ENCODE results near the gene PHTF1. TPM values are rescaled to one million over a fixed set of nuclear protein-coding genes. Genes with fewer than 3 reads are reported as not detected.

Gene PHTF1
- polyA plus RNA-seq, 1 donor (not counting 4 experiments of a cell fraction or from before 2014, with no cell fraction given), result 6.8 TPM

DNA sequence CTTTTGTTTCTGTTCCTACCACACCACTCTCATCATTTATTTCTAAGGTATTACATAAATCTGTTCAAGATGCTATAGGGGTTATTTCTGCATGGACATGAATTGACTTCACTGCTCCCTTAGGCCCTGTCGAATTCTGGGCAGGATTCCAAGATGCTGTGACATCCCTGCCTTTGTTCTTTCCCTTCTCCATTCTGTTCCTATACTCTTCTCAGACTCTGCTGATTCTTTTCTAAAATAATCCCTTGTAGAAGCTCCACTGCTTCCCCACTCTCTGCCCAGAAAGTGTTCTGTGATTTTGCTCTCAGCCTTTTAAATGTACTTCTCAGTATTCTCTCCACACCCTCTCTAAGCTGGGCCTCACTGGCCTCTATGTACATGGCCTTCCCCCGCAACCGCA is 99.2 kb downstream of the PHTF1 start:
- Histone ChIP-seq H3K4me2 (ENCODE audit: control insufficient read depth, extremely low read depth, insufficient read depth, low read depth, low read length) (no peak overlapping the region), H3K79me2 (ENCODE audit: control insufficient read depth, insufficient read depth, low read length) (no peaks in the 10 kb centered on the region), H3K4me1 (ENCODE audit: control insufficient read depth, extremely low read depth, insufficient read depth, low read length) (peaks cover 20% of the 10 kb centered on the region), H2AFZ (ENCODE audit: control insufficient read depth, low read length) (no peak overlapping the region), H3K4me3 (ENCODE audit: control insufficient read depth in 2 of 3, extremely low read depth in 1 of 3, insufficient read depth in 2 of 3, low read depth in 1 of 3, low read length in 3 of 3) (no peak overlapping the region), H3K9me1 (ENCODE audit: control insufficient read depth, extremely low read depth, insufficient read depth, low read length) (no peaks in the 10 kb centered on the region), H4K20me1 (ENCODE audit: control insufficient read depth, extremely low read depth, insufficient read depth, low read length) (no peaks in the 10 kb centered on the region), H3K9me3 (ENCODE audit: control insufficient read depth, low read depth, low read length) (no peaks in the 10 kb centered on the region), H3K9ac (ENCODE audit: control insufficient read depth, extremely low read depth, insufficient read depth, low read length) (no peak overlapping the region), H3K36me3 (ENCODE audit: control insufficient read depth in 2 of 2, extremely low read depth in 1 of 2, insufficient read depth in 2 of 2, low read length in 2 of 2) (no peaks in the 10 kb centered on the region), H3K27ac (ENCODE audit: control insufficient read depth, insufficient read depth, low read length) (no peak overlapping the region), H3K27me3 (ENCODE audit: control insufficient read depth, extremely low read depth, insufficient read depth, low read length) (no peaks in the 10 kb centered on the region)
- DNase-seq (ENCODE audit: low read depth, low spot score) (no peak), FAIRE-seq (no peak)
- TF ChIP-seq, protein P1, sequence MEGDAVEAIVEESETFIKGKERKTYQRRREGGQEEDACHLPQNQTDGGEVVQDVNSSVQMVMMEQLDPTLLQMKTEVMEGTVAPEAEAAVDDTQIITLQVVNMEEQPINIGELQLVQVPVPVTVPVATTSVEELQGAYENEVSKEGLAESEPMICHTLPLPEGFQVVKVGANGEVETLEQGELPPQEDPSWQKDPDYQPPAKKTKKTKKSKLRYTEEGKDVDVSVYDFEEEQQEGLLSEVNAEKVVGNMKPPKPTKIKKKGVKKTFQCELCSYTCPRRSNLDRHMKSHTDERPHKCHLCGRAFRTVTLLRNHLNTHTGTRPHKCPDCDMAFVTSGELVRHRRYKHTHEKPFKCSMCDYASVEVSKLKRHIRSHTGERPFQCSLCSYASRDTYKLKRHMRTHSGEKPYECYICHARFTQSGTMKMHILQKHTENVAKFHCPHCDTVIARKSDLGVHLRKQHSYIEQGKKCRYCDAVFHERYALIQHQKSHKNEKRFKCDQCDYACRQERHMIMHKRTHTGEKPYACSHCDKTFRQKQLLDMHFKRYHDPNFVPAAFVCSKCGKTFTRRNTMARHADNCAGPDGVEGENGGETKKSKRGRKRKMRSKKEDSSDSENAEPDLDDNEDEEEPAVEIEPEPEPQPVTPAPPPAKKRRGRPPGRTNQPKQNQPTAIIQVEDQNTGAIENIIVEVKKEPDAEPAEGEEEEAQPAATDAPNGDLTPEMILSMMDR (optimal IDR thresholded peaks at IDR 0.05 in 1 of 3, IDR thresholded peaks at IDR 0.05 in 1 of 3, conservative IDR thresholded peaks at IDR 0.05 in 1 of 3; ENCODE audit: extremely low read depth in 1 of 3, insufficient read depth in 2 of 3, low read length in 3 of 3), result no peak
- no peak for TF ChIP-seq EZH2 (IDR thresholded peaks at IDR 0.05; ENCODE audit: low read length)
- dilution Hi-C loops (cut with MboI; ENCODE audit: extremely low pct_ligation_motif_present, low sequenced_read_pairs), result no loop called here

- no peak overlapping the region for H3K4me2 ChIP-seq (ENCODE audit: control insufficient read depth, extremely low read depth, insufficient read depth, low read depth, low read length)
- H3K4me3 ChIP-seq (ENCODE audit: control insufficient read depth in 2 of 3, extremely low read depth in 1 of 3, insufficient read depth in 2 of 3, low read depth in 1 of 3, low read length in 3 of 3), result no peak overlapping the region
- no peaks in the 10 kb centered on the region for H4K20me1 ChIP-seq (ENCODE audit: control insufficient read depth, extremely low read depth, insufficient read depth, low read length)
- no peaks in the 10 kb centered on the region for H3K36me3 ChIP-seq (ENCODE audit: control insufficient read depth in 2 of 2, extremely low read depth in 1 of 2, insufficient read depth in 2 of 2, low read length in 2 of 2)
- H3K9ac ChIP-seq (ENCODE audit: control insufficient read depth, extremely low read depth, insufficient read depth, low read length), result no peak overlapping the region
- no peaks in the 10 kb centered on the region for H3K27me3 ChIP-seq (ENCODE audit: control insufficient read depth, extremely low read depth, insufficient read depth, low read length)
- no peak overlapping the region for H2AFZ ChIP-seq (ENCODE audit: control insufficient read depth, low read length)
- peaks cover 20% of the 10 kb centered on the region for H3K4me1 ChIP-seq (ENCODE audit: control insufficient read depth, extremely low read depth, insufficient read depth, low read length)
- no peaks in the 10 kb centered on the region for H3K79me2 ChIP-seq (ENCODE audit: control insufficient read depth, insufficient read depth, low read length)
- no peak for FAIRE-seq
- no peaks in the 10 kb centered on the region for H3K9me1 ChIP-seq (ENCODE audit: control insufficient read depth, extremely low read depth, insufficient read depth, low read length)
- TF ChIP-seq EZH2 (IDR thresholded peaks at IDR 0.05; ENCODE audit: low read length), result no peak
- DNase-seq (ENCODE audit: low read depth, low spot score), result no peak
- H3K9me3 ChIP-seq (ENCODE audit: control insufficient read depth, low read depth, low read length), result no peaks in the 10 kb centered on the region
- H3K27ac ChIP-seq (ENCODE audit: control insufficient read depth, insufficient read depth, low read length), result no peak overlapping the region
- dilution Hi-C loops (cut with MboI; ENCODE audit: extremely low pct_ligation_motif_present, low sequenced_read_pairs), result no loop called here
Measured at GRCh38 chr1:113659556-113659955, 99.7 kb downstream of the PHTF1 start.

DNA sequence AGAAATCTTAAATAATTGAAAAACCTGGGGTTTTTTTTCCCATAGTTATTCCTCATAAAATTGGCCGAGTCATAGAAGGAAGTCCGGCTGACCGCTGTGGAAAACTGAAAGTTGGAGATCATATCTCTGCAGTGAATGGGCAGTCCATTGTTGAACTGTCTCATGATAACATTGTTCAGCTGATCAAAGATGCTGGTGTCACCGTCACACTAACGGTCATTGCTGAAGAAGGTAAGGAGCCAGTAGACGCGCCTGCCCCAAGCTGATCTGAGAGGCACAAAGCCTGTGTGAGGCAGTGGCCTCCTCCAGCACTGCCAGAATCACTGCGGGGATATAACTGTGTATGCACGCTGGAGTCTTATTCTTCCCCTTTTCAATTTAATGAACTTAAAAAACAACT is 100.3 kb downstream of the PHTF1 start:
- H3K27ac ChIP-seq (ENCODE audit: control insufficient read depth, insufficient read depth, low read length), result no peak overlapping the region
- DNase-seq (ENCODE audit: low read depth, low spot score), result no peak
- H3K9ac ChIP-seq (ENCODE audit: control insufficient read depth, extremely low read depth, insufficient read depth, low read length), result no peak overlapping the region
- no peak overlapping the region for H3K4me3 ChIP-seq (ENCODE audit: control insufficient read depth in 2 of 3, extremely low read depth in 1 of 3, insufficient read depth in 2 of 3, low read depth in 1 of 3, low read length in 3 of 3)
- H3K4me2 ChIP-seq (ENCODE audit: control insufficient read depth, extremely low read depth, insufficient read depth, low read depth, low read length), result no peak overlapping the region
- H2AFZ ChIP-seq (ENCODE audit: control insufficient read depth, low read length), result no peak overlapping the region
- no peak for TF ChIP-seq EZH2 (IDR thresholded peaks at IDR 0.05; ENCODE audit: low read length)
- TF ChIP-seq, protein P1 (optimal IDR thresholded peaks at IDR 0.05 in 1 of 3, IDR thresholded peaks at IDR 0.05 in 1 of 3, conservative IDR thresholded peaks at IDR 0.05 in 1 of 3; ENCODE audit: extremely low read depth in 1 of 3, insufficient read depth in 2 of 3, low read length in 3 of 3), result no peak
- no peaks in the 10 kb centered on the region for H3K9me3 ChIP-seq (ENCODE audit: control insufficient read depth, low read depth, low read length)
- no peaks in the 10 kb centered on the region for H3K36me3 ChIP-seq (ENCODE audit: control insufficient read depth in 2 of 2, extremely low read depth in 1 of 2, insufficient read depth in 2 of 2, low read length in 2 of 2)
- H3K27me3 ChIP-seq (ENCODE audit: control insufficient read depth, extremely low read depth, insufficient read depth, low read length), result no peaks in the 10 kb centered on the region
- peaks cover 14% of the 10 kb centered on the region for H3K4me1 ChIP-seq (ENCODE audit: control insufficient read depth, extremely low read depth, insufficient read depth, low read length)
- dilution Hi-C loops (cut with MboI; ENCODE audit: extremely low pct_ligation_motif_present, low sequenced_read_pairs), result no loop called here
- H4K20me1 ChIP-seq (ENCODE audit: control insufficient read depth, extremely low read depth, insufficient read depth, low read length), result no peaks in the 10 kb centered on the region
- H3K9me1 ChIP-seq (ENCODE audit: control insufficient read depth, extremely low read depth, insufficient read depth, low read length), result no peaks in the 10 kb centered on the region
- FAIRE-seq, result no peak
- H3K79me2 ChIP-seq (ENCODE audit: control insufficient read depth, insufficient read depth, low read length), result no peaks in the 10 kb centered on the region

All from keratinocyte (primary cell).